IMR-90 (cell line): ENCODE measurements around the gene C3. TPM values are rescaled to one million over a fixed set of nuclear protein-coding genes. Genes with fewer than 3 reads are reported as not detected.

Source experiments
- ATAC-seq: fragments of 200-7000 bp; cut with Tn5 transposase; 2 replicates; pipeline ENCODE4 v1.9.1; 2020; ENCODE audit warnings: low read depth, mild to moderate bottlenecking, moderate library complexity
- BruUV-seq: library from RNA; stranded (reverse); fragments of 400-500 nt; replicated peaks from 2 replicates; lab custom pipeline; 2021; lab: Mats Ljungman, UMichigan
- CTCF ChIA-PET: fragments of 300-600 bp; formaldehyde crosslinking; extraction: SDS; loops from one replicate; lab custom pipeline; 2021; ENCODE audit warnings: antibody characterized with exemption; lab: Yijun Ruan, JAX
- POLR2A ChIA-PET: fragments of 300-600 bp; sonication (Branson Sonifier 250); formaldehyde crosslinking; loops from one replicate; lab custom pipeline; 2022; ENCODE audit warnings: antibody characterized with exemption; ENCODE audit not compliant: unreplicated experiment; lab: Charles Lee
- DNase-seq: peaks from one replicate; pipeline ENCODE4 v3.0.0; 2013
- H2AFZ ChIP-seq: replicated peaks from 2 replicates; pipeline ENCODE3; 2013; ENCODE audit warnings: low read length, mild to moderate bottlenecking; ENCODE audit not compliant: poor library complexity
- H2AK5ac ChIP-seq: 2 replicates; pipeline ENCODE4 v1.6.1; 2013; ENCODE audit warnings: low read depth, low read length, inconsistent platforms
- H2AK9ac ChIP-seq: replicated peaks from 2 replicates; pipeline ENCODE3; 2013; ENCODE audit warnings: mild to moderate bottlenecking, low read depth, low read length, moderate library complexity; ENCODE audit not compliant: poor library complexity
- H2BK120ac ChIP-seq: 2 replicates; pipeline ENCODE4 v1.6.1; 2013; ENCODE audit warnings: low read depth, low read length, inconsistent platforms
- H2BK15ac ChIP-seq: 3 replicates; pipeline ENCODE4 v1.6.1; 2013; ENCODE audit warnings: low read depth, low read length, inconsistent platforms
- H2BK20ac ChIP-seq: 2 replicates; pipeline ENCODE4 v1.6.1; 2013; ENCODE audit warnings: low read depth, mild to moderate bottlenecking, inconsistent platforms, low read length, moderate library complexity
- H2BK5ac ChIP-seq: 2 replicates; pipeline ENCODE4 v1.6.1; 2013; ENCODE audit warnings: mild to moderate bottlenecking, low read depth, low read length, inconsistent platforms; ENCODE audit not compliant: poor library complexity, severe bottlenecking
- H3K14ac ChIP-seq: replicated peaks from 2 replicates; pipeline ENCODE4 v1.6.1; 2013; ENCODE audit warnings: low read depth, low read length, inconsistent platforms
- H3K18ac ChIP-seq: 2 replicates; pipeline ENCODE4 v1.6.1; 2013; ENCODE audit warnings: low read depth, low read length, control low read depth
- H3K23ac ChIP-seq: 2 replicates; pipeline ENCODE4 v1.6.1; 2013; ENCODE audit warnings: low read depth, low read length, inconsistent platforms
- H3K27ac ChIP-seq: 2 replicates; pipeline ENCODE4 v1.5.1; 2013; ENCODE audit warnings: mild to moderate bottlenecking, control low read depth, low read length; ENCODE audit not compliant: insufficient read depth
- H3K27me3 ChIP-seq: 2 replicates; pipeline ENCODE4 v1.6.1; 2013; ENCODE audit warnings: low read length; ENCODE audit not compliant: control insufficient read depth, insufficient read depth
- H3K36me3 ChIP-seq: 2 replicates; pipeline ENCODE4 v1.6.1; 2013; ENCODE audit warnings: low read length, mixed read lengths; ENCODE audit not compliant: control insufficient read depth, insufficient read depth
- H3K4ac ChIP-seq: 2 replicates; pipeline ENCODE4 v1.6.1; 2013; ENCODE audit warnings: low read depth, low read length, inconsistent platforms
- H3K4me1 ChIP-seq: 2 replicates; pipeline ENCODE4 v1.6.1; 2013; ENCODE audit warnings: low read length, mixed read lengths; ENCODE audit not compliant: control insufficient read depth, insufficient read depth
- H3K4me2 ChIP-seq: 2 replicates; pipeline ENCODE4 v1.6.1; 2013; ENCODE audit warnings: low read depth, mild to moderate bottlenecking, control low read depth, low read length, moderate library complexity
- H3K4me3 ChIP-seq: 2 replicates; pipeline ENCODE4 v1.5.1; 2013; ENCODE audit warnings: low read depth, mild to moderate bottlenecking, control low read depth, low read length, moderate library complexity; ENCODE audit not compliant: insufficient read depth
- H3K56ac ChIP-seq: 2 replicates; pipeline ENCODE4 v1.6.1; 2013; ENCODE audit warnings: low read length, inconsistent platforms; ENCODE audit not compliant: insufficient read depth; ENCODE audit errors: extremely low read depth
- H3K79me1 ChIP-seq, 2 experiments: 2 replicates each; pipeline ENCODE4 v1.6.1; 2013; ENCODE audit warnings: low read length in 2 of 2, inconsistent platforms in 1 of 2, low read depth in 1 of 2
- H3K9ac ChIP-seq: 2 replicates; pipeline ENCODE4 v1.6.1; 2013; ENCODE audit warnings: low read depth, low read length, control low read depth
- H3K9me1 ChIP-seq: 2 replicates; pipeline ENCODE4 v1.6.1; 2013; ENCODE audit warnings: low read length, inconsistent platforms; ENCODE audit not compliant: insufficient read depth
- H3K9me3 ChIP-seq: 2 replicates; pipeline ENCODE4 v1.6.1; 2013; ENCODE audit warnings: low read length; ENCODE audit not compliant: control insufficient read depth, insufficient read depth
- H4K20me1 ChIP-seq: 2 replicates; pipeline ENCODE4 v1.6.1; 2013; ENCODE audit warnings: low read length, inconsistent platforms; ENCODE audit not compliant: insufficient read depth
- H4K5ac ChIP-seq: 2 replicates; pipeline ENCODE4 v1.6.1; 2013; ENCODE audit warnings: mild to moderate bottlenecking, low read depth, low read length, control low read depth
- H4K8ac ChIP-seq, 2 experiments: 2 replicates each; pipeline ENCODE4 v1.6.1; 2013; ENCODE audit warnings: low read depth in 2 of 2, low read length in 2 of 2, control low read depth in 1 of 2, inconsistent platforms in 1 of 2
- H4K91ac ChIP-seq: 2 replicates; pipeline ENCODE4 v1.6.1; 2013; ENCODE audit warnings: low read depth, low read length, inconsistent platforms; ENCODE audit not compliant: insufficient read depth
- MXI1 ChIP-seq: IDR thresholded peaks from 2 replicates; pipeline ENCODE4 v1.6.1; 2012; ENCODE audit warnings: low read depth, mild to moderate bottlenecking, low read length, moderate library complexity, borderline replicate concordance
- NFE2L2 ChIP-seq: fragments of 150-350 bp; IDR thresholded peaks from 2 replicates; pipeline ENCODE4 v1.6.1; 2016; ENCODE audit warnings: low read depth, mild to moderate bottlenecking, low read length
- POLR2A ChIP-seq: IDR thresholded peaks from 2 replicates; pipeline ENCODE4 v1.6.1; 2012; ENCODE audit warnings: mild to moderate bottlenecking, low read depth, low read length
- RCOR1 ChIP-seq: IDR thresholded peaks from 2 replicates; pipeline ENCODE4 v1.6.1; 2012; ENCODE audit warnings: mild to moderate bottlenecking, low read length, improper control_type of control experiment; ENCODE audit not compliant: insufficient replicate concordance
- WGBS, 2 experiments: methylation state at CpG; one replicate each; pipeline versions ENCODE4 v1.1.5 to v1.1.7; 2013; ENCODE audit warnings: missing lambda C conversion rate in 2 of 2; ENCODE audit not compliant: insufficient read length in 1 of 2; ENCODE audit errors: extremely low coverage in 2 of 2; 5-methylcytosine and 5-hydroxymethylcytosine counted together
- dilution Hi-C: fragments of 300-500 bp; cut with HindIII; formaldehyde crosslinking; loops from one replicate; pipeline ENCODE4 v1.14.3; 2018; ENCODE audit warnings: low sequenced_read_pairs; ENCODE audit not compliant: unreplicated experiment
- in situ Hi-C: fragments of 300-500 bp; cut with MboI; formaldehyde crosslinking; loops from 3 replicates; pipeline ENCODE4 v1.14.3; 2019; ENCODE audit warnings: low sequenced_read_pairs, inconsistent platforms, mixed read lengths
- intact Hi-C: fragments of 100-400 bp; cut with micrococcal nuclease; formaldehyde crosslinking; loops from 2 replicates; pipeline ENCODE4 v1.10.0; 2022
- polyA plus RNA-seq, 3 experiments: library from polyadenylated mRNA; depleted of rRNA; stranded (reverse); fragments of >200 nt; gene quantifications; 2 replicates each; pipeline ENCODE4 v1.2.3, GENCODE V29; 2012; ENCODE audit warnings: low replicate concordance in 1 of 3
- total RNA-seq: library from RNA; depleted of rRNA; stranded (reverse); fragments of >200 nt; gene quantifications from 2 replicates; pipeline ENCODE4 v1.2.3, GENCODE V29; 2012
- TF ChIP-seq, protein P1 (sequence below): conservative IDR thresholded peaks from 2 replicates; pipeline ENCODE4 v1.5.1; 2012; ENCODE audit warnings: mild to moderate bottlenecking, low read depth, low read length, improper control_type of control experiment
- TF ChIP-seq, protein P2 (sequence below): fragments of 150-350 bp; IDR thresholded peaks from 2 replicates; pipeline ENCODE4 v1.6.1; 2017; ENCODE audit warnings: mild to moderate bottlenecking, antibody characterized with exemption, low read length, low read depth

C3 gene
- total and polyA plus RNA-seq, 2 of the 4 experiments (the other 2 are of a cell fraction) = 0.36 TPM; not detected in 1

DNA sequence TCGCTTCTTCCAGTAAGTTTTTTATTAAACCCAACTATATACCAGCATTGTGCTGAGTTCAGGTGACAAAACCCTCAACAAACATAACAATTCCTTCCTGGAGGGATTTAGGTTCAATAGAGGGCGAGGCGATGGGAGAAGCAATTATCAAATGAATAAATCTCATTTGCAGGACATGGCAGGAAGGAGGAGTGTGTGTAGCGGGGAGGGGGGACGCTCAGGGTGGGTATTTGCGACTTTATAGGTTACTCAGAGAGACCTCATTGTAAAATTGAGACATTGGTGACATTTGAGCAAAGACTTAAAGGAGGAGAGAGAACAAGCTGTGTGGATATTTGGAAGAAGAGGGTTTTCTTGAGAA, 3.9 kb downstream of the C3 start:
- Histone ChIP-seq H2BK120ac (no peak overlapping the region), H3K56ac (no peak overlapping the region), H4K8ac (no peak overlapping the region), H4K20me1 (no peaks in the 10 kb centered on the region), H2BK5ac (no peak overlapping the region), H3K4me3 (no peak overlapping the region), H2AK9ac (no peak overlapping the region), H3K14ac (no peak overlapping the region), H3K4me2 (no peak overlapping the region), H2AFZ (no peak overlapping the region), H3K36me3 (peaks cover 4% of the 10 kb centered on the region; the same call in 1 of the 2 replicates), H3K9me1 (no peaks in the 10 kb centered on the region), H2AK5ac (no peak overlapping the region), H4K5ac (no peak overlapping the region), H3K23ac (no peak overlapping the region), H3K4ac (no peak overlapping the region), H3K4me1 (no peaks in the 10 kb centered on the region; the same call in 1 of the 2 replicates), H2BK15ac (no peak overlapping the region), H3K79me1 (no peaks in the 10 kb centered on the region), H3K9ac (no peak overlapping the region), H3K27me3 (no peaks in the 10 kb centered on the region), H2BK20ac (no peak overlapping the region), H3K9me3 (no peaks in the 10 kb centered on the region; the same call in 1 of the 2 replicates), H3K18ac (no peak overlapping the region), H3K27ac (no peak overlapping the region), H4K91ac (no peak overlapping the region)
- intact Hi-C loops = no loop called here
- dilution Hi-C loops = no loop called here
- POLR2A ChIA-PET = no interaction called here
- DNase-seq = no peak
- TF ChIP-seq RCOR1 = no peak
- TF ChIP-seq, protein P1, sequence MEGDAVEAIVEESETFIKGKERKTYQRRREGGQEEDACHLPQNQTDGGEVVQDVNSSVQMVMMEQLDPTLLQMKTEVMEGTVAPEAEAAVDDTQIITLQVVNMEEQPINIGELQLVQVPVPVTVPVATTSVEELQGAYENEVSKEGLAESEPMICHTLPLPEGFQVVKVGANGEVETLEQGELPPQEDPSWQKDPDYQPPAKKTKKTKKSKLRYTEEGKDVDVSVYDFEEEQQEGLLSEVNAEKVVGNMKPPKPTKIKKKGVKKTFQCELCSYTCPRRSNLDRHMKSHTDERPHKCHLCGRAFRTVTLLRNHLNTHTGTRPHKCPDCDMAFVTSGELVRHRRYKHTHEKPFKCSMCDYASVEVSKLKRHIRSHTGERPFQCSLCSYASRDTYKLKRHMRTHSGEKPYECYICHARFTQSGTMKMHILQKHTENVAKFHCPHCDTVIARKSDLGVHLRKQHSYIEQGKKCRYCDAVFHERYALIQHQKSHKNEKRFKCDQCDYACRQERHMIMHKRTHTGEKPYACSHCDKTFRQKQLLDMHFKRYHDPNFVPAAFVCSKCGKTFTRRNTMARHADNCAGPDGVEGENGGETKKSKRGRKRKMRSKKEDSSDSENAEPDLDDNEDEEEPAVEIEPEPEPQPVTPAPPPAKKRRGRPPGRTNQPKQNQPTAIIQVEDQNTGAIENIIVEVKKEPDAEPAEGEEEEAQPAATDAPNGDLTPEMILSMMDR = no peak
- no peak for TF ChIP-seq POLR2A
- TF ChIP-seq, protein P2, sequence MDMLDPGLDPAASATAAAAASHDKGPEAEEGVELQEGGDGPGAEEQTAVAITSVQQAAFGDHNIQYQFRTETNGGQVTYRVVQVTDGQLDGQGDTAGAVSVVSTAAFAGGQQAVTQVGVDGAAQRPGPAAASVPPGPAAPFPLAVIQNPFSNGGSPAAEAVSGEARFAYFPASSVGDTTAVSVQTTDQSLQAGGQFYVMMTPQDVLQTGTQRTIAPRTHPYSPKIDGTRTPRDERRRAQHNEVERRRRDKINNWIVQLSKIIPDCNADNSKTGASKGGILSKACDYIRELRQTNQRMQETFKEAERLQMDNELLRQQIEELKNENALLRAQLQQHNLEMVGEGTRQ = no peak
- no peak for TF ChIP-seq MXI1
- TF ChIP-seq NFE2L2 = no peak
- 60% methylated on average over 2 of the region's 6 CpGs; no CpG with 5 or more reads in 1 of the 2 experiments for WGBS, 2 experiments
- ATAC-seq = no peak
- CTCF ChIA-PET = no interaction called here
- in situ Hi-C loops = no loop called here
- BruUV-seq = no TSS peak
